Measurements from ENCODE around the gene TTC21B.
A peak's percentile ranks its signal among the peaks of the same experiment; 100 is the strongest.
"Not testable (repeated sequence)": the region's sequence is repeated elsewhere in the genome, so short reads cannot be mapped to it uniquely, and the experiment has no call there.

The TTC21B gene

DNA sequence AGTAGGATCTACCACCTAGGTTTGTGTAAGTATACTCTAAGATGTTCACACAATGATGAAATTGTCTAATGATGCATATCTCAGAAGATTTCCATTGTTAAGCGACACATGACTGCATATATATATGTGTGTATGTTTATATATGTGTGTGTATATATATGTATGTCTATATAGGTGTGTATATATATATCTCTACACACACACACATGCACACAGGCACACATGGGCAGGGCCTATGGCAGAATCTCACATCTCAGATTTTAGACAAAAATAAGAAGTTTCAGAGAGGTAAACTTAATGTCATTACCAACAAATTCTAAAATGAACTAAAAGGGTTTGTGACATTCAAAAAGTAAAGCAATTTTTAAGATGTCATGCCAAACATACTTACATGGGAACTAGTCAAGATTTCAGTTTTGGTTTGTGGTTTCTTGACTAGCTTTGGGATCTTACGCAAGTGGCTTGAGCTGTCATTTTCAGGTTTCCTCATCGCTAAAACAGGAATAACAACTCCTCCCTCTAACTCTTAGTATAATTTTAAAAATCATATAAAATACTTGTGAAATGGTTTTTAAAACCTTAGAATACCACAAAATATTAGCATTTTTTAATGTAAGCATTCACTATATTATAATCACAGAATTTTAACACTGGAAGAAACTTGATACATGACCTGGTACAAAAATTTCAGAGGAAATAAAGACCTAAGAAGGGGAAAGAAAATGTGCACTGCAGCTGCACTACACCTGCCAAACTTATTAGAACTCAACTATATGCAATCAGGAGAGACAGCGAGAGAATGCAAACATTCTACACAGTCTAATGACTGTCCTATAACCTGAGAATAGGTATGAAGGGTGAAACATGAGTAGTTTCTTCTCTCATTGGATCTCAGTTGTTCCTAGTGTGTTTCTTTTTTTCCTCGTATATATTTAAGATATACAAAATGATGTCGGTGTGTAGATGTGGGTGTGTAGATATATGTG is 75.7 kb downstream of the TTC21B start:
- DNase-seq = no peak

GRCh38 chr2:165876712-165877111 is 76.9 kb downstream of the TTC21B start:
- no peak for DNase-seq

- no peak for DNase-seq
These were observed 77.3 kb downstream of the TTC21B start for GRCh38 chr2:165876269-165876668.

DNA sequence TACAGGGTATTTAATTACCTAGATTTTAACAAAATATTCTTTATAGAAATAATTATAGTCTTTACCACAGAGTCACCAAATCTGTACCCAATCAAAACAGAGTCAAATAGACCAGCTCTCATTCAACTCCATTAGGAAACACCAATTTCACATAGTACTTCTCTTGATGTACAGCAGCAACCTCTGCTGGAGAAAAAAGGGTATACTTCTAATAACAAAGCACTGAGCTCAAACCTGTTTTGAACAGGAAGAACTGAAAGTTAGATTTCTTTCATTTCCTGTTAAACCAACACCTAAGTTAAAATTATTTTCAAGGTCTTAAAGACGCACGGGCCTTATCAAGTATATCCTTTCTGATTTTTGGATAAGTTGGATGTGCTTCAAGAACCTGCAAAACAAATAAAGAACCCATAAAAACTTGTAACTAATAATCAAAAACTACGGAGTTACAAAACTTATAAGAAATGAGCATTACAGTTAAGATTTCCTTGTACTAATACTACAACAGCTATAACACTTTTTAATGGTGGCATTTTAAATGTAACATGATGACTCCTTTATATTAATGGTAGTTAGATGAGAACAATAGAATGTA is 79.0 kb downstream of the TTC21B start:
- no peak for DNase-seq

GRCh38 chr2:165872101-165872791 is 81.3 kb downstream of the TTC21B start:
- DNase-seq = no peak

GRCh38 chr2:165871025-165871424 is 82.6 kb downstream of the TTC21B start:
- DNase-seq = no peak

DNA sequence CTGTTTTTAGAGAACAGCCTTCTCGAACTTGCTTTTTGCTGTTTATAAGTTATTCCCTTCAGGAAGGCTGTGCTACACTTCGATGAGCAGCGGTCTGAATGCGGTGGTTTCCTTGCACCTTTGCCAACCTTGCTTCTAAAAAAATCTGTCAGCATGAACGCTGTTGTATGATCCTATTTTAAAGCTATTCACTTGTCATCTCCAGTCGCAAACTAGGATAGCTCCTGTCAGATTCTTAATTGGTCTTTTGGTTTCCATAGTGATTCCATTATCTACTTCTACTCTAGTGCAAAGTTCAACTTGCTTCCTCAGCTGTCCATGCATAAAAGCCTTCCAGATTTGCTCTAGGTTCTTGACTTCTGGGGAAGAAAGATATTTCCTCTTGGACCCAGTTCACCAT is 83.2 kb downstream of the TTC21B start:
- DNase-seq = no peak

GRCh38 chr2:165868211-165868610 is 85.4 kb downstream of the TTC21B start:
- no peak for DNase-seq

DNA sequence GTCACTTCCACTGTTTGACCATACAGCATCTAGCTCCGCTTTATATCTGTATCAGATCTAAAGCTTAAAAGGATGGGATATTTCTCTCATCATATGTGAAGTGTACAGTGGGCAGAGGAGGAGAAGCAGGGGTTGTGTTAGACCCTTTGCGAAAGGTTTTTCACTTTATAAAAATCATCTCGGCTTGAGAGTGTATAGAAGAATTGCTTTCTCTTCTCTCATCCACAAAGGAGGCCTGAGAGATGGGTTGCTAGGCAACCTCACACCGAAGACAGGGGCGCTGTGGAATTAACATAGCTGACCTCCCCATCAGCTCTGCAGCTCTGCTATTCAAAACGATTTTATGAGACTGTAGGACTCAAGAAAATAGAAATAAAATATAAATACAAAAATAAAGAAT is 89.3 kb downstream of the TTC21B start:
- DNase-seq = no peak

- DNase-seq = no peak
These were observed 89.7 kb downstream of the TTC21B start for GRCh38 chr2:165863810-165864261.

- DNase-seq = not testable (repeated sequence)
These were observed 92.5 kb downstream of the TTC21B start for GRCh38 chr2:165861083-165861482.

- DNase-seq = not testable (repeated sequence)
These were observed 93.9 kb downstream of the TTC21B start for GRCh38 chr2:165859723-165860122.

DNA sequence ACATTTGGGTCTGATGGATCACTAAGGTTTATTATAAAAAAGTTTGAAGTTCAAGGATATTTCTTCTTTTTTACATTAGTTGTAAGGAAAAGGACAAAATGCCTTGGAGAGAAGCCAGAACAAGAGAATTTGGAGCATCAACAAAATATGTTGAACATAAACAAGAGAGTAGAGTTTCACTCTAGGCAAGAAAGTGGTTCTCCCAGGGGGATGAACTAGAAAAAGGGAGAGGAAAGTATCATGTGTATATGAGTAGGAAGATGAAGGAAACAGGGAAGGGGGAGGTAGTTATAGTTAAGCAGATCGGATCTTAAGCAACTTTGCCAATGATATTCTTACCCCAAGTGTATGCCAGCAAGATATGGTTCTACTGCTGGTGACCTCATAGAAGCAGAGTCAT is 95.7 kb downstream of the TTC21B start:
- DNase-seq = no peak

GRCh38 chr2:165852394-165852793 is 101.2 kb downstream of the TTC21B start:
- no peak for DNase-seq

GRCh38 chr2:165847001-165847400 is 106.6 kb downstream of the TTC21B start:
- no peak for DNase-seq

DNA sequence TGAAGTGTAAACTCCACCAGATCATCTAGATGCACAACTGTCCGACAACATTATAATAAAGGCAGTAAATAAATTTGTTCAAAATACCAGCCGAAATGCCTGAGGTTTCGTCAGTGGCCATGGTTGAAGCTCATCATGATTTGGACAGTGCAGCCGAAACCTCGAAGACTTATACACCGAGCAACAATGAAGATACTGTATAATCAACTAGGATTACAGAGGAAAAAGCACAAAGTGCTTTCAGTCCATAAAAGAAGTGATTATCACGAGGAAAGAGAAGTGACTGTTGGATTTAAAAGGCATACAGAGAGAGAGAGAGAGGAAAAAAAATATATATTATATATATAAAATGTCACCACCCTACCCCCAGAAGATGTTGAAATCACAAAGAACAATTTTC is 107.5 kb downstream of the TTC21B start:
- DNase-seq = no peak

- DNase-seq = no peak
These were observed 109.4 kb downstream of the TTC21B start for GRCh38 chr2:165844216-165844615.

GRCh38 chr2:165843351-165843750 is 110.2 kb downstream of the TTC21B start:
- DNase-seq = no peak

- no peak for DNase-seq
These were observed 113.1 kb downstream of the TTC21B start for GRCh38 chr2:165840333-165840958.

- DNase-seq = no peak
These were observed 114.0 kb downstream of the TTC21B start for GRCh38 chr2:165839610-165840009.

GRCh38 chr2:165837122-165837521 is 116.5 kb downstream of the TTC21B start:
- peak; percentile 85 for DNase-seq

DNA sequence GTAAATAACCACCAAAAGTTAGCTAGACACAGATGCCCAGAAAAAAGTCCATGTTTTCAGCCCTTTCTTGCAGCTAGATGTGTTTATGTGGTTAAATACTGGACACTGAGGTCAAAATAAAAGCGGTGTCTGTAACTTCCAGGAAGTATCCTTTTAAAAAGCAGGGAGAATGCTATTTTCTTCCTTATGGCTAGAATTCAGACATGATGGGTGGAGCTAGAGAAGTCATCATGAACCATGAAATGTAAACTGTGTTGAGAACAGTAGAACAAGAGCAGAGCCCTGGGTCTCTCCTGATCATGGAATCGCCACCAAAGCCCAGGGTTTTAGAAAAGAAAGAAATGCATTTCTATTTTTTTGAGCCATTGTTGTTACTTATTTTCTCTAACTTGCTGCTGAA is 118.2 kb downstream of the TTC21B start:
- no peak for DNase-seq

GRCh38 chr2:165833156-165833555 is 120.4 kb downstream of the TTC21B start:
- DNase-seq = peak; percentile 65
